K562 (cell line): ENCODE measurements around the gene SNX9. TPM values are rescaled to one million over a fixed set of nuclear protein-coding genes. Genes with fewer than 3 reads are reported as not detected.
A peak's percentile ranks its signal among the peaks of the same experiment; 100 is the strongest.

Source experiments
- CHD7 ChIP-seq: fragments of 200-600 bp; sonication (generic); IDR thresholded peaks from one replicate; pipeline ENCODE4 v1.6.1; 2012; ENCODE audit warnings: mild to moderate bottlenecking, low read depth, low read length, inconsistent platforms
- CXXC5 ChIP-seq: fragments of 250-450 bp; sonication (Bioruptor Pico); IDR thresholded peaks from 2 replicates; pipeline ENCODE4 v1.8.0; 2022; ENCODE audit warnings: inconsistent platforms, mild to moderate bottlenecking, moderate library complexity
- DIDO1 ChIP-seq: fragments of 450-650 bp; IDR thresholded peaks from 2 replicates; pipeline ENCODE4 v1.6.1; 2016; ENCODE audit warnings: low read depth, missing biosample characterization, missing genetic modification characterization
- PHTF2 ChIP-seq: fragments of 250-450 bp; sonication (Bioruptor Pico); IDR thresholded peaks from 2 replicates; pipeline ENCODE4 v1.5.0; 2021; ENCODE audit warnings: mild to moderate bottlenecking
- RNF2 ChIP-seq: sonication (generic); IDR thresholded peaks from 2 replicates; pipeline ENCODE4 v1.6.1; 2016
- ZBTB5 ChIP-seq: fragments of 450-650 bp; IDR thresholded peaks from 2 replicates; pipeline ENCODE4 v1.6.1; 2017; ENCODE audit warnings: antibody characterized with exemption
- ZNF274 ChIP-seq: IDR thresholded peaks from 2 replicates; pipeline ENCODE4 v1.6.1; 2011; ENCODE audit warnings: low read depth, mild to moderate bottlenecking, low read length, moderate library complexity, borderline replicate concordance
- polyA plus RNA-seq, 8 experiments: library from polyadenylated mRNA; depleted of rRNA in 4 of 8; stranded (reverse) in 5 of 8; unstranded in 3 of 8; fragments of >200 nt; fragmentation: Nextera tagmentation in 2 of 8; fragmentation: Illumina TruSeq in 1 of 8; extraction: Ambion mirVana in 2 of 8; extraction: Trizol in 1 of 8; gene quantifications; 2 replicates each; pipeline versions ENCODE4 v1.2.1 to v1.2.3, GENCODE V29; 2011 to 2014; ENCODE audit warnings: inconsistent platforms in 1 of 8, missing spikeins in 1 of 8
- total RNA-seq, 7 experiments: library from RNA; depleted of rRNA in 6 of 7; stranded (reverse); fragments of >200 nt in 6 of 7; fragmentation: Illumina TruSeq in 2 of 7; extraction: Trizol in 2 of 7; gene quantifications; 2 replicates each; pipeline versions ENCODE4 v1.2.1 to v1.2.3, GENCODE V29; 2011 to 2021; ENCODE audit warnings: low replicate concordance in 1 of 7
- TF ChIP-seq, protein P1 (sequence below): sonication (generic); IDR thresholded peaks from 2 replicates; pipeline ENCODE4 v1.6.1; 2016

The SNX9 gene
- total and polyA plus RNA-seq, 9 of the 15 experiments (the other 6 are each of a cell fraction or from before 2014, with no cell fraction given): 6.0 to 81.7 (median 57.1) TPM

DNA sequence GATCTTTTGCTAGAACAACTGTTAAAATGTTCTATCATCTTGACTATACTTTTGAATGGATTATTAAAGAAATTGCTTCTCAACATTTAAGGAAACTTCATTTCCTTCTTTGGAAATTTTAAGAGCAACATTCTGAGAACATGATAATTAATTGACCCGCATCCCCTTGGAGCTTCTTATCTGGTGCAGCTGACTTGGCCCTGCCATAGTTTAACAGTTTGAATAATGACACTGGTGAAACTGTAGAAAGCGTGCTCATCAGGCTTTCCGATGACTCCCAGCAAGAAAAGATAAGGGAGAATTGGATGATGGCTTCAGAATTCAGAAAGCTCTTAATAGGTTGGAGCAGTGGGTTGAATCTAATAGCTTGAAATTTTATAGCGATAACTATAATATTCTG is 38.1 kb downstream of the SNX9 start (continued):
- TF ChIP-seq CHD7: no peak
- no peak for TF ChIP-seq PHTF2
- peak; percentile 75 for TF ChIP-seq RNF2
- TF ChIP-seq, protein P1, sequence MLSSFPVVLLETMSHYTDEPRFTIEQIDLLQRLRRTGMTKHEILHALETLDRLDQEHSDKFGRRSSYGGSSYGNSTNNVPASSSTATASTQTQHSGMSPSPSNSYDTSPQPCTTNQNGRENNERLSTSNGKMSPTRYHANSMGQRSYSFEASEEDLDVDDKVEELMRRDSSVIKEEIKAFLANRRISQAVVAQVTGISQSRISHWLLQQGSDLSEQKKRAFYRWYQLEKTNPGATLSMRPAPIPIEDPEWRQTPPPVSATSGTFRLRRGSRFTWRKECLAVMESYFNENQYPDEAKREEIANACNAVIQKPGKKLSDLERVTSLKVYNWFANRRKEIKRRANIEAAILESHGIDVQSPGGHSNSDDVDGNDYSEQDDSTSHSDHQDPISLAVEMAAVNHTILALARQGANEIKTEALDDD: peak; percentile 68
- peak; percentile 78 for TF ChIP-seq CXXC5 (CRISPR knock-in tag)
- TF ChIP-seq ZBTB5: no peak
- no peak for TF ChIP-seq DIDO1 (tag)
- TF ChIP-seq ZNF274: no peak
